Stimulated activated CD8-positive, alpha-beta memory T cell treated with anti-CD3 and anti-CD28 coated beads, Interleukin-7, amount 100 ng/mL, for 4 hours (primary cell): ENCODE measurements around the gene ADAM22.

Experiments used
- DNase-seq, 2 donors: peaks; one replicate each; pipeline ENCODE4 v3.0.0-alpha.2; 2020; ENCODE audit warnings: low read depth in 2 of 2

Gene ADAM22

DNA sequence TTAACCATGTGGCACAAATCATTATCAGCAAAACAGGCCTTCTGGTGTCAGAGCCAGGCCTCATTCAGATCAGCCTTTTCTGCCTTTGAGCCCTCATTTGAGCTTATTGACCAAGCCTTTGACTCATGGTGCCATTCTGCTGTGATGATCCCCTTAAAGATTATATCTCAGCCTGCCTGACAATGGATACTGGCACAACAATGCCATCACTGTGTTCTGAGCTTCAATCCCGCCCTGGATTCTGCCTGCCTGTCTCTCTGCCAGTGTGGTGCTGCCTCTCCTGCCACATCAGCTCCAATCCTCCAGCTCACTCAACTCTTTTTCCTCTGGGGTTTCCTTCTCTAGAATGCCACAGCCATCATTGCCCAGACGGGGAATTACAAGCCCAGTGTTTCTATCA lies 233.2 kb downstream of the ADAM22 start:
- no peak for DNase-seq

DNA sequence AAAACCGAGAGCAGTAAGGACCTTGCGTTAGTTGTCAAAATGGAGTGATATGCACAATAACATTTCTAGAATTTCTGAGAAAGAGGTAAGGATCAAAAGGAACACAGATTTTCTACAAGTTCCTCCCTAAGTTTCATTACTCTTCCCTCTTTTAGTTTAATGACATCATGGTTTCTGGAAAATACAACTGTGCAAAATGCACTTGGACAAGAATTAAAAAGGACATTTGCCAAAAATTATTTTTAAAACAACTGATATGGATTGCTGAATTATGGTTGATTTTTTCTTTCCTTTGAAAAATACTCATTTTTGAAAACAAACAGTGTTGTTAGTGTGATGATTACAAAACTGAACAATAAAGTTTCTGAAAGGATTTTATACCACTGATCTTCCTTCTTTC lies 233.7 kb downstream of the ADAM22 start:
- DNase-seq: no peak

DNA sequence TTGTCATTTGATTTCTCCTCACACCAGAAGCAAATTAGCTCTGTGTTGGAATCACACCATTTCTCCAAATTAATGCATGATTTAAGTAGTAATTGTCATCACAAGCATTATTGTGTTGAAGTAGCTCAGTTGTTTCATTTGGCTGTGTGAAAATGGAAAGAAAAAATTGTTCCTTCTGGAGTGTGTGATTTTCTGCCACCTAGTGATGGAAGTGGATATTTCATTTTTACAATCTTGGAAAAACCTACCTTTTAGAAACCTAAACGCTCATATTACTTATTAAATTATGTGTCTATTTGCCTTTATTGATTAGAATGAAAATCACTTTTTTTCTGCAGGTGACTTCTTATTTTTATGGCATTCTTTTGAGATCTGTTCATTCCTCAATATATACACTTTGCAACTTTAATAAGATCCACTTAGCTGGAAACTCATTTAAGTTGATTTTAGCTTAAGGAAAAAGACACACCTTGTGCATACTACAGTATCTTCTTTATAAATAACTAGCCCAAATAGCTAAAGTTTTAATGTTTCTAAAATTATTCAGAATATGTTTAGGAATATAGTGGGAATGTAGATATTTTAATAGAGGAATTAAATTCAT lies 235.8 kb downstream of the ADAM22 start:
- DNase-seq: no peak

DNA sequence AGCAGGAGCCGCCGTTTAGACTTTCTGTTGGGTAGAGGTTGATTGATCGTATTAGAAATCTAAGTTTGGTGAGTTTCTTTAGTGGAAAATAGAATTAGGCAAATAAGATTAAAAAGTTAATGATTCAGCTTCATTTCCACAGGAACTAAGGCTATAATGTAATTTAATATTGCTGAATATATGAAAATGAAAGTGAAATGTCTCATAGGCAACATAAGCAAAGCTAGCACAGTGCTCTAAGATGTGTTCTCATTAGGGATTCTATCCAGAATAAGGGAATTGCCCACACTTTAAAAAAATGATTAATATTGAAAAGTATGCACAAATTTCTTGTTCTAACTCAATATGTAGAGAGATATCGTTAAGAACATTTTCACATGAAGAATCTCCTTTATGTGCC lies 238.8 kb downstream of the ADAM22 start:
- DNase-seq: no peak

DNA sequence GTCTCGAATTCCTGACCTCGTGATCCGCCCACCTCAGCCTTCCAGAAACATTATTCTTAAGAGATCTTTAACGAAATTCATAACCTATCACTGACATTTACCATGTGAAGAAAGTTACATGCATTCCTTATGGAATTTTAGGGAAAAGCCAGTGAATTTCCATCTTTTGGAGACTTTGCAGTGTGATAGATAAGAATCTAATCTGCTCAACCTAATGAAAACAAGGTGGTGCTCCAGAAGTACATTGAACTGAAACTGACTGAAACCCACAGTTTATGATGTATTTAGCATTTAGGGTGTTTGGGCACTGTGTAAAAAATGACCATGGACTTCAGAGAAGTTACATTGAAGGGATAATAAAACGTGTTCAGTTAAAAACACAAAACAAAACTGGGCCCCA lies 242.1 kb downstream of the ADAM22 start:
- no peak for DNase-seq

DNA sequence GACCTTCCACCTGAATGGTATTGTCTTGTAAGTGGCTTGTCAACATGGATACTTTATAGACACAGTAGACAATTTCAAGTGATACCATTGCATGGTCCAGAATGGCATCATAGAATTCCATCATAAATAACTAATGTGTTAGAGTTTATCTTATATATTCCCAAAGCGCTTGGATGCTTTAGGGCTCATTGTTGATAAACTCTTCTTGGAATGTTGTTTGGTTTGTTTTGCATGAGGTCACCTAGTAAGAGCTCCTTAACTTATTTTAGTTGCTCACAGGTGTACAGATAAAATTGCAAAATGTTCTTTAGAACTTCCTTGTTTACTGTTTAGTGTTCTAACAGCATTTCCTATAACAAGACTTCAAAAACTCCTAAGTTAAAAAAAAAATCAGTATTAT lies 249.0 kb downstream of the ADAM22 start:
- no peak for DNase-seq

DNA sequence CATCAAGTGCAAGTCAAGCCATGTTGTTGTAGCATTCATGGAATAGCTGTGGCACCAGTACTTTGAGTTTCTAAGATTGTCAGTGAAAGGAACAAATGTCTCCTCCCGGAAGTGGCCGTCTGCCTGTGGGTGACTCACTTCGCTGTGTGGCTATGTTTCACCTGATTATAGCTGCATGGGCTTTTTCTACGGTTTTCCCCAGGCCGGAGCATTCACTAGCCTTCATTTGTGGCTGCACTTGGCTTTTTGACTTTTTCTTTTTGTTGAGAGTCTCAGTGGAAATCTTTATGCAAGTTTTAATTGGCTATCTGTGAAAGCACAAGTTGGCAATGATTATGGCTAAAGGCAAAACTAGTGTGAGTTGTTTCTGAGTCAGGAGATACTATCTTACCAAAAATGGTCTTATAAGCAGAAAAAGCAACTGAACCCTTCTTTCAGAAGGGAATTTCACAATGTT lies 250.8 kb downstream of the ADAM22 start:
- DNase-seq: no peak

DNA sequence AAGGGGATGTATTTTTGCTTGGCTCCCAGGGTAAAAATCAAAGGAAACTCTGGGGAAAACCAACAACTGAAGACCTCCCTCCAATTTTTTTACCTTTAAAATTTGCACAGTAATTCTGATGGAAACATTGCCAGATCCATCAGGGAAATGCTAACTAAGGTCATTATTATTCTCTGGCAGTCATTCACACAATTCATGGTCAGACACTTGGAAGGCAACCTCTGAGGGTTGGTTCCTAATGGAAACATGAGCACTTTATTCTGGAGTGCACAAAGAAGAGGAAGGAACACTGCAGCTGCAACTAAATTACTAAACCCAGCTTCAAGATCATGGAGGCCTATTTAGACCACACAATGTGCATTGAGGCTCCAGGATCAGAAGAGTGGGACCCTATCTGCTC lies 251.6 kb downstream of the ADAM22 start:
- no peak for DNase-seq

DNA sequence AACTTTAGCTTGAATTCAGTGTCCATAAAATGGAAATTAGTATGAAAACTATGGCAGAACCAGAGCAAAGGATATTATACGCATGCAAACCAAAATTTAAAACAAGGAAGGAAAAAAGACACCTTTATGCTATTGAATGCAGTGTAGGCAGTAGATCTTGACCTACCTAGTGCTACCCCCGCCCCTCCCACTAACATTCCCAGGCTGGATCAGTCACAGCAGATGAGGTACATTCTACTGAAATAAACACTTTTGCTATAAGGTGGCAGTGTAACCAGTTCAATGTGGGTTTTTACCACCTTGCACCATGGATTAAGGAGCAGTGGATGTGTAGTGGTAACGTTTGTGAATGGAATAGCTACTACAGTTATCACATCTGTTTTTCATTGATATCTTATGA lies 257.9 kb downstream of the ADAM22 start:
- DNase-seq: no peak

DNA sequence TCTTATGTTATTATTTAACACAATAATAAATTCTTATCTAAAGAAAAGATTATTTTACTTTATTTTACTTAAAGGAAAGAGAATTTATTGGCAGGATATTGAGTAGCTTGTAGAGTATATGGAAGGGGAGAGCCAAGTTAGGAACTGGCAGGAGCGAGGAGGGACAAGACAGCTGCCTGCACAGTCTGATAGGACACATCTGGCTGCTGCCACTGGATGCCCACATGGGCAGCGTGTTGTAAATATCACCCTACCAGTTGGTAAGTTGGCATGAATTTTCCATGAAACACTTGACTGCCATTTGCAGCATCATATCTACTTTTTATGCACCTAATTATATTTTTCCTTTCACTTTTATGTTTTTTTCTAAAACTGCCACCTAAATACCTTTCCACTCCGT lies 266.2 kb downstream of the ADAM22 start:
- no peak for DNase-seq

DNA sequence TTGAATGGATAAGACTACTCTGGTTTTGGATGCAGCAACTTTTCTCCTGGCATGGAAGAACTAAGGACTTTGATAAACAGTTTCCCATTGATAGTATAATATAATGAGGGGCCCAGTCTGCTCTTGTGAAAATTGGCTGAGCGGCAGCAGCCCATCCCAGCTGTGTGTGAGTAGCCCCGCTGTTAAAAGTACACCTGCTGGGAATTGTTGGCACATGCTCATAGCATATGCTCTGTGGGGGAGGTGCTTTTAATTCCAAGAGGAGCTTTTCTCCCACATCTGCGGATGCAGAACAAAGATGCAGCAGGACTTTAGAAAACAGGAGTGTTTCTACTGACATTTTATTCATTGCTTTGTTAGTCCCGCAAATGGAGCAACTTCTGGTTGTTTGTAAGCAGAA lies 266.7 kb downstream of the ADAM22 start:
- no peak for DNase-seq

DNA sequence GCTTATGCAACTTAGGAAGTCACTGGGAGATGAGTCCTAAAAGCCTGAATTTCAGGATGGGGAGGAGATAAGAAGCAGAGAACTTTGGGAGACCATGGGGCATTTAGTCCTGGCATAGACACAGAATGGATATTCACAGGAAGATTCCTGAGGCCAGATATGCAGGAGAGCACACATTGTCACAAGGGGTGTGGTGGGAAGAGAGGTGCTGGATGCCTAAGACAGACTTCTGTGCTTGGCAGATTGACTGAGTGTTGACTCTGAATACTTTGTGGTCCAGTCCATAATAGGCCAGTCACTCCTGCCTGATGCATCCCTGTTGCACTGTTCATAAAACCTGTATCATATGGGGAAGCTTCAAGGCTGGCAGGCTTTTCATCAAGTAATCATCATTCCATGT lies 267.3 kb downstream of the ADAM22 start:
- DNase-seq: no peak

DNA sequence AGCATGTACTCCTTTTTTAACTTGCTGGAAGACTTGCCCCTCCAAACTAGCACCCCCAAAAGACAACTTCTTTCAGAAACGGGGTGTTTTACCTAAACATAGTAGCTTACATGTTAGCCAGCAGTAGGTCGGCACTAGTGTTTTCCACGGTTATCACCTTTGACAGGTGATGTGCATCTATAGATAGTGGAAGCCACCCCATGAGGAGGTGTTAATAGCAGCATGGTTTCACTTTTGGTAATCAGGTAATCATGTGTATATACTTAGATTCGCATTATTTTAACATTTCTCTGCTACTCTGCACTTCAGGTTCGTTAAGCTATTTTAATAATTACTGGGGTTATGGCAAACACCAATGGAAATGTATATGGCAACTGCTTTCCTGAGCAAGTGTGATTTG lies 268.2 kb downstream of the ADAM22 start:
- no peak for DNase-seq

DNA sequence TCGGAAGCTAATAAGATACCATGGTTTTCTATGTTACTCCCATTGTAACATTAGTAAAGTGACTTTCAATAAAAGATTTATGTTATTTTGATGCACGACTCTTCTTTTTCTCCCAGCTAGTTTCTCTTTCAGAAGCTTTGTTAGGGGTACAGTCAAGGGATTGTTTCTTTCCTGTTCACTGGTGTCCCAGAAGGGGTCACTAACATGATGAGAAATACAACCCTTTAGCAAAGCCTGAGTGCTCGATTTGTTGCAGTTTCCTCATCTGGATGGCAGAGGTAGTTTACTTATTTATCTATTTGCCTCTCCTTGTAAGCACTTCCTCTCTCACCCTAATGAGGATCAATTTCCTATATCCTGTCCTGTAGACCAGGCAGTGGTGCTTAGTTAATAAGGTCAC lies 268.7 kb downstream of the ADAM22 start:
- no peak for DNase-seq

DNA sequence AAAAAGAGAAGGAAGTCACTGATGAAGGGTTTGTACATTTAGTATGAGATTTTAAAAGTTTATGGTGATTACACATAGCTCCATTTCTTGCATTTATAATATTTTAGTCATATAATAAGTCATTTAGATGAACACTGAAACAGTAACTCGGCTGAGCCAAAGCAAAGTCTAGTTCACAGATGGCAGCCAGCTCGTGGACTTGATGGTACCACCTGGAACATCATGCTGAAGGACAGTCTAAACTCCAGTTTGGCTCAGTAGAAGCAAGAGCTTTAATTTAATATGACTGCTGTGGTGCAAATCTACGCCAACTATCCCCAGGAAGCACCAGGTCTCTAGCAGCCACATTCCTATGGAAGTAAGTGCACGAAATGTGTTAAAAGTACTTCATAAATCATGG lies 269.4 kb downstream of the ADAM22 start:
- DNase-seq: no peak

DNA sequence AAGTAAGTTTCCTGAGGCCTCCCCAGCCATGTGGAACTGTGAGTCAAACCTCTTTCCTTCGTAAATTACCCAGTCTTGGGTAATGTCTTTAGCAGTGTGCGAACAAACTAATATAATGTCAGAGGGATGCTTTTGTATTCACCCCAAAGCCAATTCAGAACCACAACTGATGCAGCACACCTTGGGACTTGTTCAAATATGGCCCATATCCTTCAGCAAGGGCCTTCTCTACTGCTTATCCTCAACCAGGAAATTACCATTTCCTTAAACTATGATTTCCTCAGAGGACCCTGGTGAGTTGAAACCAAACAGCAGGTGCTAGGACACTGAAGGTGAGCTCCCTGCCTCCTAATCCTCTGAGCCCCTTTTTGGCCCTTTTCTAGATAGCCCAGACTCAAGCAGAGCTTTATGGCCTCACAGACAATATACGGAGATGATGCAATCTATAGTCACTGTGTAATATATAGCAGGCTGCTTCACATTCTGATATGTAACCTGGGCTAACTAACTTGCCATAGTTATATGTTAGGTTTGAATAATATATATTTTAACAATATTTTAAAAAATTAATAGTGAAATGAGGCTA lies 270.6 kb downstream of the ADAM22 start:
- DNase-seq: no peak

DNA sequence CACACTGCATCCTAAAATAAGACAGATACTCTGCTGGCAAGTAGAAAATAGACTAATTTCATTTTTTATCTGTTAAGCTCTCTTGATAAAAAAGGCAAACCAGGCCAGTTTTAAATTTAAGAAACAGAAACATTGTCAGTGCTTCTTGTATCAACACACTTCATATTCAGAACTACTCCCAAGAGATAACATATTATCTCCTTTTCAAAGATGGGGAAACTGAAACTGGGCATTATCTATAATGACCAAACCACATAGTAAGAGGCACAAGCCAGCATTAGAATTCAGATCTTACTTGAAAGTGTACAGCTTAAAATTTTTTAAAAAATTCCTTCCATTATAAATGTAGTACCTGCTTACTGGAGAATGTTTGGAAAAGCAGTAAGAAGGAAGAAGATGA lies 271.1 kb downstream of the ADAM22 start:
- no peak for DNase-seq

DNA sequence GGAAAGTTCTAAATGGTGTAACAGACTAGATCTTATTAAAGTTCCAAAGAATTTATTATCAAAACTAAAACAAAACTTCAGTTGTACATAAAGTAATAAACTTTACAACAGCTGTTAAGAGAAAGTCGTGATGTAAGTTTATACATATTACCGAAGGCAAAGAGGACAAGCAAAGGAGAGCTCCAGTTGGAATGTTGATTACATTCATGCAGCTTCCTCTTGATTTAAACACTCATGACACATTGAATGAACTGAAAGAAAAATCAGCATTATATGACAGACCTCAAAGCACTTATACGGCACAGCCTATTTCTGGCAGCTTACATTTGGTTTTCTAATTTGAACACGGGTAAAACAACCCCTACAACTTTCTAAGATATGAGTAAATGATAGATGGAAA lies 272.2 kb downstream of the ADAM22 start:
- no peak for DNase-seq

DNA sequence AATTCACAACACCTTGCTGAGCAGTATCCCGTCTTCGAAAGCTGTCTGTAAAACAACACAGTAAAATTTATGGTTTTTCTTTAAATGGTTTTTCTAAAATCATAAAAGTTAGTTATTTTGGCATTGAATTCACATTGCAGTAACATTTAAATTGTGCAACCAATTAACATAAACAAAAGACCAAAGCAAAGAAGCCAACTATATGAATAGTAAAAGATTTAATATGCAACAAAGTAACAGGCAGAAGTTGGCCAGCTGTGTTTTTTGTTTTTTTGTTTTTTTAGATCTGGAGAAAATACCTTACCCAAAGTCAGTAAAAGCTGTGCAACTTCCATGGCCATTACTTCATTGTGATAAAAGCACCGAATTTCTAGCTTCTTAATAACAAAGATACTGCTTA lies 274.5 kb downstream of the ADAM22 start:
- DNase-seq: no peak

DNA sequence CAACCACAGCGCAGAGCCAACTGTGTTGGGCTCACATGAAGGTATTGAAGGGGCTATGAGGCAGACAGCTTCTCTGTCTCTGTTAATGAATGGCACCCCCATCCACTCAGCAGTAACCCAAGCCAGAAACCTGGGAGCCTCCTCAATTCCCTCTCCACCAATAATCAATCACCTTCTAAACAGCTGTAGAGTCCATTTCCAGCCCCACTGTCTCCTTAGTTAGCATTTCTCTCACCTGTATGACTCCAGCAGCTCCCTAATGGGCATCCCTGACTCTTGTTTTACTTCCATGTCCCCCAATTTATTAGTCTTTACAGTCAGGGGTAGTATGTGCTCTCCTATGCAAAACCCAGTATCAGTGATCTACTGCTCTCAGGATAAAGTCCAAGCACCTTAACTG lies 278.9 kb downstream of the ADAM22 start:
- DNase-seq: no peak

DNA sequence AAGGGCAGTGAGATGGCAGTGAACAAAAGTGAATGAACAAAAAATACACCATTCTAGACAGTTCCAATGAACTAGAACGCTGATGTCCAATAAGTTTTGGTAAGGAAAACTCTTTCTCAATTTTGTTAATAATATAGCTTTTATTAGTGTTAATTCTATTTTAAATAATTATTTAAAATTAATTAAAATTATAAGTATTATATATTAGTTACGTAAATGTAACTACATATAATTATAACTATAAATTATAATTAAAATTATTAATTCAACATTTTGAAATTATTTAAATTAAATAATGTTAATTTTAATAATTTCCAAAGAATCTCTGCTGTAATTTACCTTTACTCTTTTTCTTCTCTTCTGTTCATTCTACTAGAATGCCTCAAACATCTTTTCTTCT lies 280.4 kb downstream of the ADAM22 start:
- DNase-seq: no peak

DNA sequence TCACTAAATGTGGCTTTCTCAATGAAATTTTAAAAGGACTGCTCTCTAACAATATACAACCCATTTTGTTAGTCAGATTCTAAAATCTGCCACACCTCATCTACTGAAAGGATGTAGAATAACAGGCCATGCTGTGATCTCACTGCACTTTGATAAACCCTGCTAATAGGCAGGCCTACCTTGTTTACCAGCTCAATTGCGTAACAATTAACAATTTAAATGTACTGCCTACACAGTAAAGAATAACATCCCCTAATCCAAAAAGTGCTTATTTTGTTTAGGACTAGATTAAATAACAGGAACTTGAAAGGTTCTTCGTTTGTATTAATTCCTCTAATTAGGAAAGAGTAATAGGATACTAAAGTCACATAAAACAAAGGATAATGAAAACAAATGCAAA lies 281.2 kb downstream of the ADAM22 start:
- DNase-seq: no peak

DNA sequence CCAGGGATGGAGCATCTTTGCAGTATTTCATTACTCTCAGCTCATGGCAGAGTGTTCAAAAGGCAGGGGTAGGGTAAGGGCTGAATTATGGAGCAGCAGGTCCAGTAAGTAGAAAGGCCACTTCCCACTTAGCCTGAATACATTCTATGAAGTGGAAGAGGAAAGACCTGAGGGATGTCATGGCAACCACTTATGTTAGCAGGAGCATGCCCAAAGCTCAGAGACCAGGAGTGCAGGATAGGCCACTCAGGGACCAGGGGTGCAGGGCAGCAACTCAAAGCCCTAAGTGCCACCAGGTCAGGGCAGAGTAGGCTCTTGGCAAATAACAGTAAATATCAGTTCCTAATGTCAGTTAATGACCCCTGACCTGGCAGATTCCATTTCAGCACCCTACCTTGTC lies 282.2 kb downstream of the ADAM22 start:
- no peak for DNase-seq
